Measurements from ENCODE around the gene MYNN. TPM values are rescaled to one million over a fixed set of nuclear protein-coding genes. Genes with fewer than 3 reads are reported as not detected.

MYNN gene
- total and polyA plus RNA-seq, 9 of the 15 experiments (the other 6 are each of a cell fraction or from before 2014, with no cell fraction given): 10.4 to 35.7 (median 21.3) TPM

DNA sequence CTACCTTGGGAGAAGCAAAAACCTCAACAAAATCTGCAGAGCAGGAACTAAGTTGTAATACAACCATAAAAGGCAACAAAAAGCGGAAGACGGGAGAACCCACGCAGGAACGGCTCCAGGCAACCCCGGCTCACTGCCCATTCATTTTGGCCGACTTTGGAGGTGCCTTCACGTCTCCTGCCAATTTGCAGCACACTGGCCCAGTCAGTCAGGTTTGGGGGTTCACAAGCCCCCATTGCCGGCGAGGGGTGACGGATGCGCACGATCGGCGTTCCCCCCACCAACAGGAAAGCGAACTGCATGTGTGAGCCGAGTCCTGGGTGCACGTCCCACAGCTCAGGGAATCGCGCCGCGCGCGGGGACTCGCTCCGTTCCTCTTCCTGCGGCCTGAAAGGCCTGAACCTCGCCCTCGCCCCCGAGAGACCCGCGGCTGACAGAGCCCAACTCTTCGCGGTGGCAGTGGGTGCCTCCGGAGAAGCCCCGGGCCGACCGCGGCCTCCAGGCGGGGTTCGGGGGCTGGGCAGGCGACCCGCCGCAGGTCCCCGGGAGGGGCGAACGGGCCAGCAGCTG, 8.8 kb upstream of the MYNN start (continued):
- peak; percentile 75 for TF ChIP-seq ZBTB1 (CRISPR knock-in tag; IDR thresholded peaks at IDR 0.05; ENCODE audit: borderline replicate concordance, low read depth)
- TF ChIP-seq SMAD4 (CRISPR knock-in tag; conservative IDR thresholded peaks at IDR 0.05): peak; percentile 43; the same call in 1 of the 2 replicates
- TF ChIP-seq, protein P1, sequence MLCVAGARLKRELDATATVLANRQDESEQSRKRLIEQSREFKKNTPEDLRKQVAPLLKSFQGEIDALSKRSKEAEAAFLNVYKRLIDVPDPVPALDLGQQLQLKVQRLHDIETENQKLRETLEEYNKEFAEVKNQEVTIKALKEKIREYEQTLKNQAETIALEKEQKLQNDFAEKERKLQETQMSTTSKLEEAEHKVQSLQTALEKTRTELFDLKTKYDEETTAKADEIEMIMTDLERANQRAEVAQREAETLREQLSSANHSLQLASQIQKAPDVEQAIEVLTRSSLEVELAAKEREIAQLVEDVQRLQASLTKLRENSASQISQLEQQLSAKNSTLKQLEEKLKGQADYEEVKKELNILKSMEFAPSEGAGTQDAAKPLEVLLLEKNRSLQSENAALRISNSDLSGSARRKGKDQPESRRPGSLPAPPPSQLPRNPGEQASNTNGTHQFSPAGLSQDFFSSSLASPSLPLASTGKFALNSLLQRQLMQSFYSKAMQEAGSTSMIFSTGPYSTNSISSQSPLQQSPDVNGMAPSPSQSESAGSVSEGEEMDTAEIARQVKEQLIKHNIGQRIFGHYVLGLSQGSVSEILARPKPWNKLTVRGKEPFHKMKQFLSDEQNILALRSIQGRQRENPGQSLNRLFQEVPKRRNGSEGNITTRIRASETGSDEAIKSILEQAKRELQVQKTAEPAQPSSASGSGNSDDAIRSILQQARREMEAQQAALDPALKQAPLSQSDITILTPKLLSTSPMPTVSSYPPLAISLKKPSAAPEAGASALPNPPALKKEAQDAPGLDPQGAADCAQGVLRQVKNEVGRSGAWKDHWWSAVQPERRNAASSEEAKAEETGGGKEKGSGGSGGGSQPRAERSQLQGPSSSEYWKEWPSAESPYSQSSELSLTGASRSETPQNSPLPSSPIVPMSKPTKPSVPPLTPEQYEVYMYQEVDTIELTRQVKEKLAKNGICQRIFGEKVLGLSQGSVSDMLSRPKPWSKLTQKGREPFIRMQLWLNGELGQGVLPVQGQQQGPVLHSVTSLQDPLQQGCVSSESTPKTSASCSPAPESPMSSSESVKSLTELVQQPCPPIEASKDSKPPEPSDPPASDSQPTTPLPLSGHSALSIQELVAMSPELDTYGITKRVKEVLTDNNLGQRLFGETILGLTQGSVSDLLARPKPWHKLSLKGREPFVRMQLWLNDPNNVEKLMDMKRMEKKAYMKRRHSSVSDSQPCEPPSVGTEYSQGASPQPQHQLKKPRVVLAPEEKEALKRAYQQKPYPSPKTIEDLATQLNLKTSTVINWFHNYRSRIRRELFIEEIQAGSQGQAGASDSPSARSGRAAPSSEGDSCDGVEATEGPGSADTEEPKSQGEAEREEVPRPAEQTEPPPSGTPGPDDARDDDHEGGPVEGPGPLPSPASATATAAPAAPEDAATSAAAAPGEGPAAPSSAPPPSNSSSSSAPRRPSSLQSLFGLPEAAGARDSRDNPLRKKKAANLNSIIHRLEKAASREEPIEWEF (CRISPR knock-in tag; IDR thresholded peaks at IDR 0.05): no peak
- no peak for TF ChIP-seq ZSCAN29 (IDR thresholded peaks at IDR 0.05)
- TF ChIP-seq MAFK (IDR thresholded peaks at IDR 0.05; ENCODE audit: low read length): no peak
- TF ChIP-seq TCFL5 (CRISPR knock-in tag; conservative IDR thresholded peaks at IDR 0.05): no peak
- TF ChIP-seq ZNF12 (CRISPR knock-in tag; IDR thresholded peaks at IDR 0.05): 0 out of 2 replicates have a peak, but pooled peaks have one; percentile 17
- no peak for TF ChIP-seq HIVEP1 (CRISPR knock-in tag; IDR thresholded peaks at IDR 0.05)
- no peak for TF ChIP-seq BHLHE40 (IDR thresholded peaks at IDR 0.05; ENCODE audit: low read length)
- TF ChIP-seq NFRKB (IDR thresholded peaks at IDR 0.05; ENCODE audit: low read depth): 0 out of 2 replicates have a peak, but pooled peaks have one; percentile 35
- TF ChIP-seq, protein P2, sequence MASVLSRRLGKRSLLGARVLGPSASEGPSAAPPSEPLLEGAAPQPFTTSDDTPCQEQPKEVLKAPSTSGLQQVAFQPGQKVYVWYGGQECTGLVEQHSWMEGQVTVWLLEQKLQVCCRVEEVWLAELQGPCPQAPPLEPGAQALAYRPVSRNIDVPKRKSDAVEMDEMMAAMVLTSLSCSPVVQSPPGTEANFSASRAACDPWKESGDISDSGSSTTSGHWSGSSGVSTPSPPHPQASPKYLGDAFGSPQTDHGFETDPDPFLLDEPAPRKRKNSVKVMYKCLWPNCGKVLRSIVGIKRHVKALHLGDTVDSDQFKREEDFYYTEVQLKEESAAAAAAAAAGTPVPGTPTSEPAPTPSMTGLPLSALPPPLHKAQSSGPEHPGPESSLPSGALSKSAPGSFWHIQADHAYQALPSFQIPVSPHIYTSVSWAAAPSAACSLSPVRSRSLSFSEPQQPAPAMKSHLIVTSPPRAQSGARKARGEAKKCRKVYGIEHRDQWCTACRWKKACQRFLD (CRISPR knock-in tag; IDR thresholded peaks at IDR 0.05): 0 out of 2 replicates have a peak, but pooled peaks have one; percentile 27
- no peak for TF ChIP-seq ZNF551 (CRISPR knock-in tag; IDR thresholded peaks at IDR 0.05)
- no peak for TF ChIP-seq NR2C2 (CRISPR knock-in tag; IDR thresholded peaks at IDR 0.05)
- no peak for TF ChIP-seq NR2C2 (tag; IDR thresholded peaks at IDR 0.05)
- no peak for TF ChIP-seq TCF7 (IDR thresholded peaks at IDR 0.05; ENCODE audit: borderline replicate concordance)
- TF ChIP-seq, protein P3, sequence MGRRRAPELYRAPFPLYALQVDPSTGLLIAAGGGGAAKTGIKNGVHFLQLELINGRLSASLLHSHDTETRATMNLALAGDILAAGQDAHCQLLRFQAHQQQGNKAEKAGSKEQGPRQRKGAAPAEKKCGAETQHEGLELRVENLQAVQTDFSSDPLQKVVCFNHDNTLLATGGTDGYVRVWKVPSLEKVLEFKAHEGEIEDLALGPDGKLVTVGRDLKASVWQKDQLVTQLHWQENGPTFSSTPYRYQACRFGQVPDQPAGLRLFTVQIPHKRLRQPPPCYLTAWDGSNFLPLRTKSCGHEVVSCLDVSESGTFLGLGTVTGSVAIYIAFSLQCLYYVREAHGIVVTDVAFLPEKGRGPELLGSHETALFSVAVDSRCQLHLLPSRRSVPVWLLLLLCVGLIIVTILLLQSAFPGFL (CRISPR knock-in tag; IDR thresholded peaks at IDR 0.05): peak; percentile 57; the same call in 1 of the 2 replicates
- TF ChIP-seq SAFB (IDR thresholded peaks at IDR 0.05; ENCODE audit: borderline replicate concordance, low read depth, low read length): peak; percentile 70; the same call in 1 of the 2 replicates
- no peak for TF ChIP-seq FUS (optimal IDR thresholded peaks at IDR 0.05; ENCODE audit: low read depth, low read length)
- TF ChIP-seq SPI1 (IDR thresholded peaks at IDR 0.05; ENCODE audit: borderline replicate concordance, low read depth, low read length): peak; percentile 82
- TF ChIP-seq ESRRA (IDR thresholded peaks at IDR 0.05; ENCODE audit: borderline replicate concordance, low read depth): peak; percentile 8; the same call in 1 of the 2 replicates
- TF ChIP-seq, protein P4, sequence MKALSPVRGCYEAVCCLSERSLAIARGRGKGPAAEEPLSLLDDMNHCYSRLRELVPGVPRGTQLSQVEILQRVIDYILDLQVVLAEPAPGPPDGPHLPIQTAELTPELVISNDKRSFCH (CRISPR knock-in tag; IDR thresholded peaks at IDR 0.05): no peak
- TF ChIP-seq, protein P4 (tag; IDR thresholded peaks at IDR 0.05): no peak

Measured in K562 (cell line).